Stimulated activated CD4-positive, alpha-beta T cell treated with anti-CD3 and anti-CD28 coated beads, Interleukin-2, amount 100 ng/mL, for 48 hours (primary cell): ENCODE measurements around the gene PLXNA2.

ENCODE experiments used
- DNase-seq, 2 donors: peaks; one replicate each; pipeline ENCODE4 v3.0.0-alpha.2; 2020

Gene PLXNA2

GRCh38 chr1:208158640-208159554, 85.3 kb downstream of the PLXNA2 start:
- DNase-seq: no peak

- no peak for DNase-seq
Measured at GRCh38 chr1:208157769-208158168, 86.4 kb downstream of the PLXNA2 start.

DNA sequence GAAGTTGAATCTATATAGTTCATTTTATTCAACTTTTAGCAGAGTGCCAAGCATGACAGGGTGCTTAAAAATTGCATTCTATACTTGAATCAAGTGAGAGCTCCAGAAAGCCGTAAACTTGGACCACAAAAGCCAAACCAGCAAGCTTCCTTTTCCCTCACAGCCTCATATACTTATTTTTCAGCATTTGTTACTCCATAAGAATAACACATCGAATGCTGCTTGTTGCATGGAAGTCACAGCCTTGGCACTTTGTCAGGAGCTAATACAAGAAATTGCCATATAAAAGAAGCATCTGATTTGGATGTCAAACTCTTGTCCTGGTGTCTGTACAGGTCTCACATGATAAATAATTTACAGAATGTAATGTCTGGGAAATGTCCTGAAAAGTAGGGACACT, 87.4 kb downstream of the PLXNA2 start:
- DNase-seq: no peak

GRCh38 chr1:208156310-208156709, 87.9 kb downstream of the PLXNA2 start:
- no peak for DNase-seq

GRCh38 chr1:208154679-208155642, 89.2 kb downstream of the PLXNA2 start:
- no peak for DNase-seq

DNA sequence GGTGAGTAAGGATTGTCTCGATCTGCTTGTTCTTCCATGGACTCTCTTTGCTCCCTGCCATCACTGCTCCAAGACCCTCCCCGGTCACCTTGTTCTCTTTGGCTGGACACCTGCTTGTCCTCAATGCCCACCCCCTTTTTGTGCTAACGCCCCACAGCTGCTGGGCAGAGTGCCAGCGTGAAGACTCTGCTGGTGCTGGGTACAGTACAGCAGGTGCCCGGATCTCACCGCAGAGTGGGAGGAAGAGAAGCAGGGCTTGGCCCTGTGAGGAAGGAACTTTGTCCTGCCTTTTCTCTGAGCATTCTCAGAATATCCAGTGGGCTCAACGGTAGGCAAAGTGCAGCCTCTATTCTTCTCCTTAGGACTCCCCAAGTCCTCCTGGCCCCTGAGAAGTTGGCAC, 90.1 kb downstream of the PLXNA2 start:
- no peak for DNase-seq

DNA sequence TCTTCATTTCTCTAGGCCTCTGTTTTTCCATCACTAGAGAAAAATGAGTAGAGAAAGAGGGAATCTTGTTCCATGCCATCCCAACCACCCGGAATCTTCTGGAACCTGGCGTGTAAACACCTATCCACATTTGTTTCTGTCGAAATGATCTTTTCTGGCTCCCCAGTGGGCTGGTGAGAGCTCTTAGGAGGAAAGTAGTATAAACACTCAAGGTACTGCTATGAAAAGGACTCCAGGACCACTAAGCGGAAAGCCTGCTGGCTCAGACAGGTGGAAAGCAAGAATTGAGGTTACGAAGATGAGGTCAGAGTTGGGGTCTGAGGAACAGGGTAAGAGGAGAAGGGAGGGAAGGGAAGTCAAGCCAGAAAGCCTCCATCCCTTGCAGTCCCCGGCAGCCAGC, 90.8 kb downstream of the PLXNA2 start:
- DNase-seq: no peak

DNA sequence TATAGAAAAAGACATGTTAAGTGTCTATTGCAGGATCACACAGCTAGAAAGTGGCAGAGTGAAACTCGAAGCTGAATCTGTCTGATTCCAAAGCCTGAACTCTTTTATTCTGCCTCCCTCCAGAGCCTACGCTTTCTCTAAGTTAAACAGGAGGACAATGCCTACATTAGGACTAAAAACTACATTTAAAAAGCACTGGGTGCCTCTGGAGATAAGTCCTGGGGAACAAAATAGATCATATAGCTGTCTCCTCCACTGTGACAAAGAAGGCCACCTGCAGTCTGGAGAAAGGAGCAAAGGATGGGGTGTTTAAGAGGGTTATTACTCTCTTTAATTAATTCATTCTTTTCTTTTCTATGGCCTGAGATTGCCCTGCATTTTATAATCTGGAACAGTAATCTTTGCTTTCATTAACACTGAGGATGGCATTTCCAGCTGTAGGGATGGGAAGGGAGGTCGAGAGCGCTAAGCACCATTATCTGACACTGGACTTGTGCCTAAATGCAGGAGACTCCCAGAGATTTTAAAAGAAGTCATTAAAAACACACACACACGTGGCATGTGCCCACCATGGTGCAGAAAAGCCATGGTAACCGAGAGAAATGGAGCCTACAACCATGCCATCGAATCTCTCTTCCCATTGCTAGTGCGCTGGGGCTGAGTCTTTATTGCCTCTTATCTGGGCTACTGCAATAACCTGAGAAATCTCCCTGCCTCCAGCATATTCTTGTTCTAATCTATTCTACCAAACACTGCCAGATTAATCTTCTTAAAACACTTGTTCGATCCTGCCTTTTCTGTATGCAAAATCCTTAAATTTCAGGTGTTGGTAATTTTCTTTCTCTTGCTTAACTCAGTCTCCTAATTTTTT, 92.2 kb downstream of the PLXNA2 start:
- no peak for DNase-seq

GRCh38 chr1:208150833-208151458, 93.2 kb downstream of the PLXNA2 start:
- no peak for DNase-seq

GRCh38 chr1:208149776-208150514, 94.2 kb downstream of the PLXNA2 start:
- DNase-seq: no peak

- no peak for DNase-seq
Measured at GRCh38 chr1:208149213-208149612, 95.0 kb downstream of the PLXNA2 start.

DNA sequence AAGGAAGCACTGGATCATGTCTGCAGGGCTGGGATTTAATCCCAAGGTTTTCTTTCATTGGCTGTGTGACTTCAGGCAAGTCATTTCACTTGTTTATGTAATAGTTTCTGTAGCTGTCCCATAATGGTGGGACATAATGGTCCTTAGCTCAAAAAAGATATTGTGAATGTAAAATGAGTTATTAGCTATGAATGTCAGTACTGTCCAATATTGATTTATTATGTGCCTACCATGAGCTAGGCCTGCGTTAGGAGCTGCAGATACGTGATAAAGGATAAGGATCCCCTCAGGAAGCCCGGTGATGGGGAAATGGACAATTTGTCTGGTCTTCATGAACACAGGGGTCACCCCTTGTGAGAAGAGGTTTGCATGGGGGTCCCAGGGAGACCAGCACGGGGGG, 95.8 kb downstream of the PLXNA2 start:
- DNase-seq: no peak

DNA sequence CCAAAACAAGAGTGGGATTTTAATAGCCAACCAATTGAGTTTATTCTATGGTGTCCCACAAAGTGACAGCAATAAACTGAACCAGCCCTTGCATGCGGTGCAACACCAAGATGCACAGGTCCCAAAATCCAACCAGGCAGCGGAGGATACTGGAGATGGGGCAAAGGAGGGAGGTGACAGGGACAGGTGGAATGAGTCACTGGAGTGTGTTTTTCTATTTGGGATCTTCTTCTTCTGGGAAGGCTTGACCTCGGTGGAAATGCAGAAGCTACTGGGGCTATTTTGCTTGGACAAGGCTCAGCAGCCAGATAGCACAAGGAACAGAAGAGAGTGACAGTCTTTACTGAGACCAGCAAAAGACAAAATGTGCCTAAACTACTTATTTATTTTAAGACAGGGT, 97.5 kb downstream of the PLXNA2 start:
- no peak for DNase-seq

DNA sequence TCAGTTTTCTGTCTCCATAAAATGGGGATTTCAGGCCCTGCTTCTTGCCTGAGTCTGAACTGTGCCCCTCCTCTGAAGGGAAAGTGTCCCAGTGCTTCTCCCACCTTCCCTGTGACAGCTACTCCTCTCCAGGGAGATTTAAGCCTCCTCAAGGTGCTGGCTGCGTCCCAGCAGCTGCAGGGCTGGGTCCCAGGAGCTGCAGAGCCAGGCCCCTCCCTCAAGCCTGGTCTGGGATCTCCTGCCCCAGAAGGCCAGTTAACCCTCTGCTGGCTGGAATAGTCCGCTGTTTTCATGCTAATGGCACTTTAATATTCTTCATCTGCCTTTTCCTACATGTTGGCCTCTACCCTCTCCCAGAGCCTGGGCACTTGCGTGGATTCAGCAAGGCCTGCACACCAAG, 99.0 kb downstream of the PLXNA2 start:
- DNase-seq: no peak

DNA sequence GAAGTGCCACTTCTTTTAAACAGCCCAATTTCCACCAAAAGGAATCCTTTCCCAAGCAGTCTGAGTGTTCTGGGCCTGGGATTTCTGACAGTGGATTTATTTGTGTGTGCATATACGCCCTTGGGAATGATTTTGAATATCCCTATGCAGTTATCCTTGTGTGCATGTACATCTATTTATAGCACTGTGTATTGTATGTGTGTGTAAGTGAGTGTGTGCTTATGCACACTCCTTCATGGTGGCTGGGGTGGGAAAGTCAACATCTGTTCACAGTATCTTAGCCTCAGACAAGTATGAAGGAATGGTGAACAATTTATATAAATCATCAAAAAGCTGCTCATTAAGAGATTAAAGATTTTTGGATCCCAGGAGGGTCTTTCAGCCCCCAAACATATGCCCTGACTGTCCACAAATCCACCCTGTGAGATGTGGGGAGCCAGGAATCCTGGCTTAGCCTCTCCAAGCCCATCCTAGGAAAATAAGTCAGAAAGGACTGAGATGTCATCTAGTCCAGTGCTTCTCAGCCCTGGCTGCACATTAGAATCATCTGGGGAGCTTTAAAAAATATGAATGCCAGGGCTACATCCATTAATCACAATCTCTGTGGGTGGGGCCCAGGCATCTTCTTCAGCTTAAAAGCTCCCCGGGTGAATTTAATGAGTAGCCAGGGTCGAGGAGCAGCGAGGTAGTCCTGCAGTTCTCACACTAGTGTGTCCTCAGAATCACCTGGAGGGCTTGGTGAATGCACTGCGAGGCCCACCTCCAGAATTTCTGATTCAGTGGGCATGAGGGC, 101.4 kb downstream of the PLXNA2 start:
- no peak for DNase-seq

DNA sequence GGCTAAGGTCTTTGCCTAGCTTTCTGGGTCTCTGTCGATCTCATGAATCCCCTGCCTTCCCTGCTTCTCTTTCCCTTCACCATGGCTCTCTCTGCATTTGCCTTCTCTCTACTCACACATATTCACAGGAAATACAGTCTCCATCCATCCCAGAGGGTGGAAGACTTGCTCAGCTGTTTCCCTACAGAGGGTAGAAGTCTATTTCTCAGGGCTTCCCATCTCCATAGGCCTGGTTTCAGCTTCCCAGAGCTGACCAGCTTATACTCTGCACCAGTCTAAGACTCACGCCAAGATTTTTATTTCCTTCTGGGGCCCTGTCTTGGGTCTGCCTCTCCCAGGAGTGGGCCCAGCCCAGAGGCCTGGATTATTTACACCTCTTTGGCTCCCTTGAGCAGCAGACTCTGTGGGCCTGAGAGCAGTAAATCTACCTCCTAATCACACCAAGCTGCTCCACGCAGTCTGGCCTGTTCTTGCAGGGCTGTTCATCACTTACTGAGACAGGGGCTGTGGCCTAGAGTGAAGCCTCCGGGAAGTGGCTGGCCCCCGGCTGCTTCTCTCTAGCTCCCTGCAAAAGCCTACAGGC, 102.5 kb downstream of the PLXNA2 start:
- DNase-seq: no peak

DNA sequence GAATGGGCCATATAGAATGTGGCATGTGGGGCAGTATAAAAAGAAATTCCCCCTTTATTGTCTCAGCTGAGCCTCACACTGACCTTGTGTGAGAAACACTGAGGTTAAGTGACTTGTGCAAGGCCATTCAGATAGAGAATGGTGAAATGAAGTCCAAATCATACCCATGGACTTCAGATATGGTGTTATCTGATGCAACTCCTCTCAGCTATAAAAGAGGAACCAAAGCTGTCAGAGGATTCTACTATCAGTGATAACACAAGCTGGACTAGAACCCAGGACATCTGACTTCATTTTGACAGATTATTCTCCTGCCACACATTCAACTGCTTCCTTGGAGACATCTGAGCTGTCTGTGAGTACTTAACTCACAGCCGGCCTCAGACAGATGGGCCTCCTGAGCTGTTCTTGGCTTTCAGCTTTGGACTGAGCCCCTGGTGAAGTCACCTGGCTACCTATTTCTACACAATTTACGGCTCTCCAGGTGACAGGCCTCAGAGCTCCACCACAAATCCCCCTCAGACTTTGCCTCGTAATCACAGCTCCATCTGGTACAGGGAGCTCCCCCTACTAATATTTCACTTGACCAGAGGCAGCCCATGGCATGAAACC, 104.6 kb downstream of the PLXNA2 start:
- no peak for DNase-seq

GRCh38 chr1:208137193-208137592, 107.0 kb downstream of the PLXNA2 start:
- no peak for DNase-seq

GRCh38 chr1:208136459-208137182, 107.6 kb downstream of the PLXNA2 start:
- no peak for DNase-seq
